D721Med (cell line): ENCODE results near the gene IPO13.

ENCODE experiments used
- DNase-seq: peaks from one replicate; pipeline ENCODE4 v3.0.0; 2011; ENCODE audit warnings: low spot score; ENCODE audit not compliant: insufficient read length
- FAIRE-seq: peaks from 2 replicates; lab custom pipeline; 2011; peaks lifted over from hg19 to GRCh38; lab: Jason Lieb, UNC
- TF ChIP-seq, protein P1 (sequence below): IDR thresholded peaks from 2 replicates; pipeline ENCODE4 v1.5.1; 2012; ENCODE audit warnings: mild to moderate bottlenecking, control low read depth; ENCODE audit not compliant: insufficient read depth; ENCODE audit errors: missing control alignments

Gene IPO13

DNA sequence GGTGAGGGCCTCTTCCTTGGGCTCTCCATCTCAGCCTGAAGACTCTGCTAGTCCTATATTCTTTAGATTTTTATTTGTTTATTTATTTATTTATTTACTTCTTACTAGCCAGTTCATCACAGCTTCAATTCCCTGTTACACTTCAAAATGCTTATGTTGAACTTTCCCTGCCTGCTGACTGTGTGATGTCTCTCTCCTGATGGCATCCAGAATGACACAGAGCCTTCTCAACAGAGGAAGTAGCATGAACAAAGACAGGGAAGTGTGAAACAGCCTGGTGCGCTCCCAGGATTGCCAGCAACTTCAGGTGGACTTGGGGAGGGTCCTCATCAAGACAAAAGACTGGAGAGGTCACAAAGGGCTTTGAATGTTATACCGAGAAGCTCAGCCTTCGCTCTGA is 4.3 kb upstream of the IPO13 start:
- FAIRE-seq: no peak
- DNase-seq: no peak
- TF ChIP-seq, protein P1, sequence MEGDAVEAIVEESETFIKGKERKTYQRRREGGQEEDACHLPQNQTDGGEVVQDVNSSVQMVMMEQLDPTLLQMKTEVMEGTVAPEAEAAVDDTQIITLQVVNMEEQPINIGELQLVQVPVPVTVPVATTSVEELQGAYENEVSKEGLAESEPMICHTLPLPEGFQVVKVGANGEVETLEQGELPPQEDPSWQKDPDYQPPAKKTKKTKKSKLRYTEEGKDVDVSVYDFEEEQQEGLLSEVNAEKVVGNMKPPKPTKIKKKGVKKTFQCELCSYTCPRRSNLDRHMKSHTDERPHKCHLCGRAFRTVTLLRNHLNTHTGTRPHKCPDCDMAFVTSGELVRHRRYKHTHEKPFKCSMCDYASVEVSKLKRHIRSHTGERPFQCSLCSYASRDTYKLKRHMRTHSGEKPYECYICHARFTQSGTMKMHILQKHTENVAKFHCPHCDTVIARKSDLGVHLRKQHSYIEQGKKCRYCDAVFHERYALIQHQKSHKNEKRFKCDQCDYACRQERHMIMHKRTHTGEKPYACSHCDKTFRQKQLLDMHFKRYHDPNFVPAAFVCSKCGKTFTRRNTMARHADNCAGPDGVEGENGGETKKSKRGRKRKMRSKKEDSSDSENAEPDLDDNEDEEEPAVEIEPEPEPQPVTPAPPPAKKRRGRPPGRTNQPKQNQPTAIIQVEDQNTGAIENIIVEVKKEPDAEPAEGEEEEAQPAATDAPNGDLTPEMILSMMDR: no peak

GRCh38 chr1:43944860-43945259 is 1.9 kb upstream of the IPO13 start:
- TF ChIP-seq, protein P1: no peak
- FAIRE-seq (no peak), DNase-seq (no peak)

GRCh38 chr1:43945674-43946235 is 995 bp upstream of the IPO13 start:
- TF ChIP-seq, protein P1: no peak
- no peak for DNase-seq

DNA sequence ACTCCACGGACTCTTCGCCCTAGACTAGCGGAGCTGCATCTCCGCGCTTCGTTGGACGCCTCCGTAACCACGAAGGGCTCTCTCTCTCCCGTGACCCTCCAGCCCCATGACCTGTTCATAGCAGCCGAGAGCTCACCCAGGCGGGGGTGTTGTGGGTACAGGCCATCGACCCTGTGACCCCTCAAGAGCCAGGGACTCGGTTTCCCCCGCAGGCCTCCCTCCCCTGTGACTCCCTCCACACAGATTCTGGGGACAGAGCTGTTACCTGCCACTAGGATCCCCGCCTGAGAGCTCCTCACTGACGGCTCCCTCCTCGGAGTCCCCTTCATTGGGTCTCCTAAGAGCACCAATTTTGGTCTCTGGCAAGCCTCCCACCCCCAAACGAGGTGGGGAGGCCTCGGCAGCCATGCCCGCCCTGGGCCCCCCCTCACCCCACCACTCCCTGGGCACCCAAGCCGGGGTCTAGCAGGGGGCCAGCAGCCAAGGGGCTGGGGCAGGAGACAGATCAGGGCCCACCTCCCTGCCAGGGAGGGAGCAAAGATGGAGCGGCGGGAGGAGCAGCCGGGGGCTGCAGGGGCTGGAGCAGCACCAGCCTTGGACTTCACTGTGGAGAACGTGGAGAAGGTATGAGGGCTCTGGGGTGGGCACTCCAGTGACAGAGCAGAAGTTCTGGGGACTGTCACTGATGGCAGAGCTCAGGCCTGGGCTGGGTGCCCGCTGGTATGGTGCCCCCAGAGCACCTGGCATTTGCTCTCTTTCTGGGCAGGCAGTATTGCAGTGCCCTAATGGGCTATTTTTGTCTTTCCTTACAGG is 517 bp downstream of the IPO13 start:
- TF ChIP-seq, protein P1: no peak
- FAIRE-seq: no peak
- no peak for DNase-seq

More at GRCh38 chr1:43945674-43946235, 995 bp upstream of the IPO13 start:
- no peak for FAIRE-seq

DNA sequence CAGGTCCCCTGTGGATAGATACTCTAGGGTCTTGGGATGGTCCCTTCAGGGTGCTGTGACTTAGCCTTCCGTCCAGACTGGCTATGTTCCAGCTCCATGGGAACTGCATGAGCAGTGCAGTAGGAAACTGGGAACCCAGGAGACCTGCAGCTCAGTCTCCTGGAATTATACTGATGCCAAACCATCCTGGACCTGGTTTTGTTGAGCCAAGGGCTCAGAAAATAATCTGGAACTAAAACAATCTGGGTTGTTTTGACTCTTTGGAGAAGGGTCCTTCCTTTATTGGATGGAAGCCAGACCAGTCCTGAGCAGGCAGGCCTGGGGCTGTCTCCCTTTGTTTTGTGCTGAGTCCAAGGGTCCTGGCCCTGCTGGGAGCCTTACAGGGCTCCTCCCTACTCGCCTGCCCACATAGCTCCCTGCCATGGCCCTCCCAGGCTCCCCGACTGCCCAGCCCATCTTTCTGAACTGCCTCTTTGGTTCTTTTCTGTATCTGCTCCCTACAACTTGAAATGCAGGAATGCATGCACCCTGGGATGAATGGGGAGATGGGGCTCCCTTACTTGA is 1.2 kb downstream of the IPO13 start:
- FAIRE-seq: no peak
- DNase-seq: no peak
- TF ChIP-seq, protein P1: no peak

DNA sequence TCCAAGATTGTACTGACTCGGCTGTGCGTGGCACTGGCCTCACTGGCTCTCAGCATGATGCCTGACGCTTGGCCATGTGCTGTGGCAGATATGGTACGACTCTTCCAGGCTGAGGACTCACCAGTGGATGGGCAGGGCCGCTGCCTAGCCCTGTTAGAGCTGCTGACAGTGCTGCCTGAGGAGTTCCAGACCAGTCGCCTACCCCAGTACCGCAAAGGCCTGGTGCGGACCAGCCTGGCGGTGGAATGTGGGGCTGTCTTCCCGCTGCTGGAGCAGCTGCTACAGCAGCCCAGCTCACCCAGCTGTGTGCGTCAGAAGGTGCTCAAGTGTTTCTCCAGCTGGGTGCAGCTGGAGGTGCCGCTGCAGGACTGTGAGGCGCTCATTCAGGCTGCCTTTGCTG is 2.9 kb downstream of the IPO13 start:
- no peak for DNase-seq
- FAIRE-seq: no peak
- TF ChIP-seq, protein P1: no peak
